Mucosa of gallbladder (tissue), 1 donor: ENCODE results near the gene MCF2L. TPM values are rescaled to one million over a fixed set of nuclear protein-coding genes. Genes with fewer than 3 reads are reported as not detected.

Experiments used
- DNase-seq: peaks from one replicate; pipeline ENCODE4 v3.0.0-alpha.2; 2020; ENCODE audit warnings: low spot score
- total RNA-seq: library from RNA; stranded (reverse); gene quantifications from one replicate; pipeline ENCODE4 v1.2.1, GENCODE V29; 2021
- donor health status: DM: no; HTN: no; CAD: no.

Gene MCF2L
- total RNA-seq, 1 donor from 2014 or later: 91.8 TPM

DNA sequence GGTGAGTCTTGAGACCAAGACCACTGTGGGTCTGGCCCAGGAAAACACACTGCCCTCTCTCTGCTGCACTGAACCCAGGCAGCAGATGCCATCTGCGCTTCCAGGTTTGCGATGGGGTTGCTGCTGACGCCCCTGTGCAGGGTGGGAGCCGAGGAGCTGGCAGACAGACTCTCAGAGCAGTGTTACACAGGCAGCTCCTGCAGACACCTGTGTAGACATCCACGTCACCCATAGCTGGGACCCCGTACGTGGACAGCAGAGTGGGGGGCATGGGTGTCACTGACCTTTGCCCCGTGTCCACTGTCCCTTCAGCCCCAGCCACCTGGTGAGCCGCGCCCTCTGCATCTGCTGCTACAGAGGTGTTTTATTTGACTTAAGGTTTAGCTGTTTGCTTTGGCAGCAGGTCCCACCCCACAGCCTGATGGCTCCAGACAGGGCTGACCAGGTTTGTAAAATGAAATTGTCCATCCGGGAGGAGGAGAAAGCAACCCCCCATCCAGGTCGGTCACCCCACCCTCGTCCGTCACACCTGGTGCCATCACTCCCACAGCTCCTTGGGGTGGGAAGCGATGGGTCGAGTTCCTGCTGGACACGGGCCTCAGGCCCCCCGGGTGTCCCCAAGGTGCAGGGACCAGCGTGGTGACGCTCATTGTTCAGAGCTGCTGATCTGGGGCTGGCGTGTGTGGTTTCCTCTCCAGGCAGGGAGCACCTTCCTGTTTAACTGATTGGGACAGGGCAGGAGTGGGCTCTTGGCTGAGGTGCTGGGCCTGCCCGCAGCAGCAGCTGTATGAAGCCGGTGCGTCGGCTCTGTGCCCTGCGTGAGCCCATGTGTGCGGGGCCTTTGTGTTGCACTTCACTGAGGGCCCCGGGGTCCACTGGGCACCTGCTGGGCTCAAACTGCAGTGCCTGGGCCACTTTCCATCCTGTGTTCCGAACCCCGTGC lies 28.4 kb downstream of the MCF2L start:
- DNase-seq: no peak

DNA sequence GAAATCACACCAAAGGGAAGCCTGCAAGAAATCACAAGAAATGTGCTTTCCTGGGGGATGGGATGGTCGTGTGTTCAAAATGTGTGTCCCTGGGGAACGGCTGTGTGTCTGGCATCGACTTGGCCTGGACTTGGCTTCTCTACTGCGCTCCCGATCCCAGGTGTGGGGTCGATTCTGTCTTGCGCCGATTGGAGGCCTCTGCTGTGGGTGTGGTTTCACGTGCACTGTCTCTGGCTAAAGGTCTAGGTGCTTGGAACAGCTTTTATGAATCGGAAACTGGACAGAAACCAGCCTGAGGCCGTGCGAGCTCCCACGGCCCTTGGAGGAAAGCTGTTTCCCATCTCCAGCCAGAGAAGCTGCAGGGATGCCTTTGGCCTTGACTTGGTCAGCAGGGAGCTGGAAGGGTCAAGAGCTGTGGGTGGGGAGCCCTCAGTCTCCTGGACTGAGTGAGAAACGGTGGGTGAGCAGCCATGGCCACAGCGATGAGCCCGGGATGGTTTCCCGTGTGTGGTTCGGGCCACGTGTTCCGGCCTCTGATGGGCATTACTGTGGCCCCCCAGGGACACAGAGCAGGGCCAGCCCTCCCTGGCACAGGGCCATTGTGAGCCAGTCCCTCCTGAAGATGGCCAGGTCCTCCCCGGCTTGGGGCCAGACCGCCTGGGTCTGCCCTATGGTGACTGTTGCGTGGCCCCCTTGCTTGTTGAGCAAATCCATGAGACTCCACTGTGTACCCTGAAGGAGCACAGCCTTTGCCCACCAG lies 29.7 kb downstream of the MCF2L start:
- no peak for DNase-seq

- DNase-seq: no peak
Measured at GRCh38 chr13:112999414-113000177, 30.6 kb downstream of the MCF2L start.

DNA sequence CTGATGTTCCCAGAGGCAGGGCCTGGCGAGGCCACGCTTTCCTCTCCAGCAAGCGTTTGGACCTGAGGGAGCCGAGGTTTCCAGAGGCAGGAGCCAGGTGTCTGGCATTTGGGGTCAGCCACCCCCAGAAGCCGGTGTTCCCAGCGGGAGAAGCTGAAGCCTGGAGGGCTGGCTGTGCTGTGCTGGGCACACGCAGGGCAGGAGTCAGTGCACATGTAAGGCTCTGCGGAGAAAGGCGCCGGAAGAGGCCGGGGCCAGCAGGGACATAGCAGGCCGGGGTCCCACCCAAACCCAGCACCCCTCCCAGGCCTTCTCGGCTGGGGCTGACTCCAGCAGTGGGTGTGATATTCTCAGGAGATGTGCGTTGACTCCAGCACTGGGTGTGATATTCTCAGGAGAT lies 31.6 kb downstream of the MCF2L start:
- no peak for DNase-seq

DNA sequence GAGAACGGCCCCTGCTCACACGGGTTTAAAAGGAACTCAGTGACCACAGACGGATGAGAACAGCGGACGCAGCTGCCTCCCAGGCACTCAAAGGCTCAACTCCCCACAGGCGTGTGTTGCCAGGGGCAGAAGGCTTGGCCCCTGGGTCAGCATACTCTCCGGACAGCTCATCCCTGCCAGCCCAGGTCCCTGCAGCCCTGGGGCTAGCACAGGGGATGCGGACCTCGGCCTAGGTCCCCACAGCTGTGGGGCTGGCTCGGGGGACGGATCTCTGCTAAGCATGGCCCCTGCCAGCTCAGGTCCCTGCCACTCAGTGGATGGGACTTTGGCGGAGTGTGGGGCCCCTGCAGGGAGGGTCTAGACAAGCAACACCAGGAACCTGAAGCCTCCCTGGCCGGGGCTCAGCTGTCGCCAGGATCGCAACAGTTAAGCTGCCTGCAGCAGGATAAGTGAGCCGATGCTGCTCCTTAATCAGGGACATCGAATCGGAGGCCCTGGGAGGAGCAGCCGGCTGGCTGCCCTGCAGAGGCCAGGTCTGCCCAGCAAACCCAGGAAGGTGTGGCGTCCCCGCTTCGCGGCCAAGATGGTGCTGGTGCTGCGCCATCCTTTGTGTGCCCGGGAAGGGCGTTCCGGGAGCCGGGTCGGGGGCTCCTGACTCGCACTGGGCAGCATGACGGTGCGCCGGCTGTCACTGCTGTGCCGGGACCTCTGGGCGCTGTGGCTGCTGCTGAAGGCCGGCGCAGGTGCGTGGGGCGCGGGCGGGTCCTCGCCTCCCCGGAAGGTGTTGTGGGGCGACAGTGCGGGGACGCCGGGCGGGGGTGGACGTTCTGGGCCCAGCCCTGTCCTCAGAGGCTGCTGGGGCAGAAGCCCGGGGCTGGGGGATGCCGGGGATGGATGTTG lies 32.5 kb downstream of the MCF2L start:
- peak; percentile 41 for DNase-seq

DNA sequence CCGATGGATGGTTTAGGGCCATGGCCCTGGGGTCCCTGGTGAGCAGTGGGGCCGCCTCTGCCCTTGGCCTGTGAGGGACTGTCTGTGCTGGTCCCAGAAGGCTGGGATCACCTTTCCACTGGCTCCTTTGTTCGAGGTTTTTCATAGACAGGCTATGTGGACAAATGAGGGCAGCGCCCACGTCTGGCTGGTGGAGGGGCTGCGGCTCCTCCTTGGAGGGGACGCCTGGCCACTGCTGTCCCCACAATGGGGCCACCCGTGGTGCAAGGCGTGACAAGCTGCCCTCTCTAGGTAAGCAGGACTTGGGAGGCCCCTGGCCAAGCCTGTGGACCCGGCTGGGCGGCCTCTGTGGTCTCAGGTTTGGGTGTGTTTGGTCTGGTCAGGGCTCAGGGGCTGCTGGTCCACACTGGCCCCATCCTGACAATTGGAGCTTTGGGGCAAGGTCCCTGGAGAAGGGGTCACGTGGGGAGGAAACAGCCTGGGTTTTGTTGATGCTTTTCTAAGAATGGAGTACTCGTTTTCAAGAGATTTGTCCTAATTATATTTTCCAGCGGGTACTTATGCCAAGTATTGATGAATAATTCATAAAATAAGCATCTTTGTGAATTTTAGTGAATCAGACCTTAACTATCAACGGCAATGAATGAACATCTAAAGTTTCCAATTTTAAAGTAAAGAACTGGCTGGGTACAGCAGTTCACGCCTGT lies 33.3 kb downstream of the MCF2L start:
- no peak for DNase-seq

GRCh38 chr13:113002913-113003290 lies 33.9 kb downstream of the MCF2L start:
- DNase-seq: no peak

DNA sequence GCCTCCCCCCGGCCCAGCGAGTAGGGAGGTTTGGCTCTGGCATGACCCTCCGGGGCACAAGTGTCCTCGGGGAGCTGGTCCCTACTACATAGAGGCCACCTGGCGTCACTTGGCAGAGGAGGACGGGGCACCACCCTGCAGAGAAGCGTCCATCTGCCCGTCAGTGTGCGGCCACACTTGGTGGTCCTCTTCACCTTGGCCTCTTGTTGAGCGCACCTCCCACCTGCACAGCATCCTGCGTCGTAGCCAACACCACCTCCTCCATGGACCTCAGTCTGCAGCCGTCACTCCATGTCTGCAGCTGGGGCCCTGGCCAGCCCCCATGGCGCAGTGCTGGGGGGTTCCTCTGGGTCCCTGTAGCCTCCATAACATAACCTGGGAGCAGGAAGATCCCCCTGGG lies 35.1 kb downstream of the MCF2L start:
- no peak for DNase-seq

- DNase-seq: no peak
Measured at GRCh38 chr13:113005076-113005865, 36.3 kb downstream of the MCF2L start.

DNA sequence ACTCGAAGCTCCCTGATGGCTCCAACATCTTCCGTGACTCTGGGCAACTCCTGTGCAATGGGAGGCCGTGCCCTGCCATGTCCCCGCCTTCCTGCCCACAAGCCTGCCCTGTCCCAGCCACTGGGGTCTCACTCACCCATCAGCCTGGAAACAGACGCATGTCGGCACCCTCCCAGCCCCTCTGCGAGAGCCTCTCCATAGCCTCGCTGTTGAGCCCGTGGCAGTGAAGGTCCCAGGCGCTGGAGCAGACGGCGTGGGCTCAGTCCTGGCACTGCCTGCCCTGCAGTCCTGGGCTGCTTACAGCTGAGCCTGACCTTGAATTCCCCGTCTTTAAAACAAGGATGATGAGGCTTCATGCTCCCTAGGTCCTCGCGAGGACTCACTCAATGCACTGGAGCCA lies 37.0 kb downstream of the MCF2L start:
- DNase-seq: no peak

DNA sequence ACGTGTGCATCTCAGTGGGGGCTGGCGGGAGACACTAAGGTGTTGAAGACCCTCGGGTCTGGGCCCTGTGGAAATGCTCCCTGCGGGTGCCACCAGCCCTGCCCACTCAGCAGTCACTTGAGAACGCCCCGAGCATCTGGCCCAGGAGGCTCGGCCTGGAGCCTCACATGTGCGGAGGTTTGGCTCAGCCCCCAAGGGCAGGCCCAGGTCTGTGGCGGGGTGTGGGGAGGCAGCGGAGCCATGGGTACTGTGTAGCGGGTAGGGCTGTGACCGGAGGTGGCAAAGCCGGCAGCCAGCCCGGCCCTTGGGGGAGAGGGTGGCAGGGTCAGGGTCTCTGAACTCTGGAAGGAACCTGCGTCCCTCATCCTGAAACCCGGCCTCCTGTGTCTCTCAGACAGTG lies 37.6 kb downstream of the MCF2L start:
- no peak for DNase-seq

GRCh38 chr13:113008851-113009250 lies 39.8 kb downstream of the MCF2L start:
- no peak for DNase-seq

GRCh38 chr13:113009743-113010509 lies 40.9 kb downstream of the MCF2L start:
- peak; percentile 38 for DNase-seq

DNA sequence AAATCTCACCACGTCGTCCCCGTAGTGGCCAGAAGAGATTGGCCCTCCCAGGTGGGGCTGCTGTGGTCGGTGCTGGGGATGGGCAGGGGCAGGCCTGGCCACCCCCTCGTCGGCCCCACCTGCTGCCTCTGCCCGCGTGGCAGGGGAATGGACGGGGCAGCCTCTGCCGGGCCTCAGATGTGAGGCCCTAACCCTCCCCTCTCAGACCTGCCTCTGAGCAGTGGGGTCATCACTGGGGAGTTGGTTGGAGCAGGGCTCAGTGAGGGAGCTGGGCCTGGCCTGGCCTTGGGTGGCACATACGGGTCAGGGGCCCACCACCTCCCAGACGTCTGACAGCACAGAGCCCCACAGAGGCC lies 41.5 kb downstream of the MCF2L start:
- DNase-seq: no peak

DNA sequence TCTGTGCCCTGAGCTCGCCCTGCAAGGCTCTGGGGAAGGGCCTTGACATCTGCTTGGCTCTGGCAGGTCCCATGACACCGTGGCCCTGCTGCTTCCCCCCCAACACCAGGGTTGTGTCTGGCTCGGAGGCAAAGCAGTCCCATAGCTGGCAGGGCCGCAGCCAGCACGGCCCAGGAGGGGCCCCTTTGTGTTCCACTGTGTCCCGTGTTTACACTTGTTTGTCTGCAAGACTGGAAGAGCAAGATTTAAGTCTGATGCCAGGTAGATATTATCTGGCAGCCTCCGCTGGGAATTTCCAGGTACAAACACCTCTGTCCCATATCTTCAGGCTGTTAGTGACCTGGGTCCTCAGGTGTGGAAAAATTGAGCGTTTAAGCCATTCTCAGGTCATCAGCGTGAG lies 44.3 kb downstream of the MCF2L start:
- DNase-seq: peak; percentile 43

DNA sequence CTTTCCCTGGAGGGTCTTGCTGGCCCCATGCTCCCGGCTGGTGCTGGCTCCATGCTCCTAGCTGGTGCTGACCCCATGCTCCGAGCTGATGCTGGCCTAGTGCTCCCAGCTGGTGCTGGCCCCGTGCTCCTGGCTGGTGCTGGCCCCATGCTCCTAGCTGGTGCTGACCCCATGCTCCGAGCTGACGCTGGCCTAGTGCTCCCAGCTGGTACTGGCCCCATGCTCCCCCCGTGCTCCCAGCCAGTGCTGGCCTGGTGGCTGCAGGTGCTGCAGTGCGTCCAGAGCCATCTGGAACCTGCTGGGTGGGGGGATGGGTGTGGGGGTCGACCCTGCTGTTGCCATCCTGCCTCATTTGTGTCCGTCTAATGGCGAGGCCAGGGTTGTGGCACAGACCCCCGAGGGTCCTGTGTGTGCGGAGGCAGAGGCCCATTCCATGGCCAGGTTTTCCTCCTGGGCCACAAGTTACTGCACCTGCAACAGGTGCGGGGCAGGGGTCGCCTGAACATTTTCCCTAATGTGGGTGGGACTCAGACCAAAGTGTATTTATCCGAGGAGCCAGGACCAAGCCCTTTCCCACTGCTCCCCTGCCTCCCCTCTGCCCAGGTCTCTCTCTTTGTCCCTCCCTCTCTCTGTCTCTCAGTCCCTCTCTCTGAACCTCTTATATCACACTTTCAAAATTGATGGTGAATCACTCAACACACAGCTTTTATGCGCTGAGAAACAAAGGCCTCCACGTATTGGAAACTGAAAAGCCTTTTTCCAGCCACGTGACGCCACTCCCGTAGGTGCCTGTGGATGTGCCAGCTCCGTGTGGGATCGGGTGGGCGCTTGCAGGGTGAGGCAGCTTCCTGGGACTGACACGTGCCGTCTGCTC lies 45.1 kb downstream of the MCF2L start:
- DNase-seq: no peak

- DNase-seq: no peak
Measured at GRCh38 chr13:113014752-113015745, 46.0 kb downstream of the MCF2L start.
